ENCODE measurements around the gene SVOP. TPM values are rescaled to one million over a fixed set of nuclear protein-coding genes. Genes with fewer than 3 reads are reported as not detected.
A peak's percentile ranks its signal among the peaks of the same experiment; 100 is the strongest.

SVOP gene
- total RNA-seq, 1 experiment from 2014 or later, result not detected

DNA sequence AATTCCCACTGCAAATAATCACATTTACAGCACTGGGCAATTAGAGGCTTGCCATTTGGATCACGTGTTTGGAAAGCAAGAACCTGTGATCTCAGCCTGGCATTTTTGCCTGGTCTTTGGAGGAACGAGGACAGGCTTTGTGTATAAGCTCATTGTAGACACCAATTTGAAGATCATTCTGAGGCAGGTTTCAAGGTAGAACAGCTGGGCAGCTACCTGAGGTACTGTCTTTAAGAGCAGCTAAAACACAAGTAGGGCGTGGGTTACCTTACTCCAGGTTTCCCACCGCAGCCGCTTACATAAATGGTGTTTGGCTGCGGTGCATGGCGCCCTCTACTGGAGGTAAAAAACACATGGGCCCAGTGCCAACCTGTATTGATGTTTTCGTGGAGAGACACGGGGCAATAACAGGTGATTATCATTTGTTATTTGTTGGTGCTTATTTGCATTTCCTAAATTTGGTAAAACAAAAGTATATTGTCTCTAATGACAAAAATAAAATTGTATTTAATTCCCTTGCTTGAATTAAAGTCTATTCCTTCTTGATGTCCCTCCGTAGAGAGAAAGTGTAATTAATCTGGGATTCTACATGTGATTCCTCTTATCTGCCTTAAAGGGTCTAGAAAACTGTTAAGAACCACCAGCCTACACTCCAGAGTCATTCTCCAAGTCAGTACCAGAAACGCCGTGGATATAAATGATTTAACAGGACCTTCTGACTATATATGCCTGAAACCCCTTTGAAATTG is 69.7 kb downstream of the SVOP start:
- DNase-seq (ENCODE audit: low read depth), result peak; percentile 58
- in situ Hi-C loops (cut with HindIII; ENCODE audit: low pct_unique_long_range_greater_than_20kb, low sequenced_read_pairs), result no loop called here

DNA sequence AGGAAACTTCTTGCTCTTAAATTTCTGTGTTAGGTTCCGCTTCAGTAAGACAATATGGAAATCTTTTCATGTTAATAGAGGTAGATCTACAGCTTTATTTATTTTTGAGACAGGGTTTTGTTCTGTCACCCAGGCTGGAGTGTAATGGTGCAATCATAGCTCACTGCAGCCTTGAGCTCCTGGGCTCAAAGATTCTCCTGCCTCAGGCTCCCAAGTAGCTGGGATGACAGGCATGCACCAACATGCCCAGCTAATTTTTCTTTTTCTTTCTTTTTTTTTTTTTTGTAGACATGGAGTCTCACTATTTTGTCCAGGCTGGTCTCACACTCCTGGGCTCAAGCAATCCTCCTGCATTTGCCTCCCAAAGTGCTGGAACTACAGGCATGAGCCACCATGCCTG is 70.9 kb downstream of the SVOP start:
- in situ Hi-C loops (cut with HindIII; ENCODE audit: low pct_unique_long_range_greater_than_20kb, low sequenced_read_pairs), result no loop called here
- no peak for DNase-seq (ENCODE audit: low read depth)

DNA sequence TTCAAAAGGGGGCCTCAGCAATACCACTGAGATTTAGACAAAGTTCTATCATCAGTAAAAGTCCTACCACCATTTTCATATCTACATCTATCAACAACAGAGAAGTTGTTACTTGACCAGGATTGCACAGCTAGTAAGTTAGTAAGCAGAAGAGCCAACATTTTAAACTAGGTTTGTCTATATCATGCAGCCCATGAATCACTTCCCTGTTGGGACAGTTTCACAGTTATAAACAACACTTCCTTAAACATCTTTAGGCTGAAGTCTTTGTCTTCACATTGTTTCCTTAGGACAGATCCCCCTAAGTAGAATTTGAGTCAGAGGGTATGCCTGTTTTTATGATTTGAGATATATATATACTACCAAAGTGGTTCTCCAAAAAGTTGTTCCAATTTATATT is 72.5 kb downstream of the SVOP start:
- in situ Hi-C loops (cut with HindIII; ENCODE audit: low pct_unique_long_range_greater_than_20kb, low sequenced_read_pairs), result no loop called here

DNA sequence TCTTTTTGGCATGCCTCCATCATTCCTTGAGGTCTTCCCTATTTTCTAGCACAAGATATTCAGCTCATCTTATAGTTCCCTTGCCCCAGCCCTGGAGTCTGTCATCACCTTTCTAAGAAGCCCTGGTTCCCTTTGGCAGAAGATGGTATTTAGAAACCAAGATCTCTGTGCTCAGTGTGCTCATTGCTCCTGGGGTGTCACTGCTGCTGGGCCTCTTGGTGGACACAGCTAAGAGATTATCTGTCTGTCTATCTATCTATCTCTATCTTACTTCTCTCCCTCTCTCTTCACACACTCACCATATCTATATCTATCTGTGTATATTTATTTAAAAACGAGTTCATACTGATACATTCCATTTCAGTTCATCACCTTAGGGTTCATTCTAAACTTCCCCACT is 73.8 kb downstream of the SVOP start:
- DNase-seq (ENCODE audit: low read depth), result no peak
- in situ Hi-C loops (cut with HindIII; ENCODE audit: low pct_unique_long_range_greater_than_20kb, low sequenced_read_pairs), result no loop called here

More for the DNA sequence above, 72.5 kb downstream of the SVOP start:
- DNase-seq (ENCODE audit: low read depth), result no peak

DNA sequence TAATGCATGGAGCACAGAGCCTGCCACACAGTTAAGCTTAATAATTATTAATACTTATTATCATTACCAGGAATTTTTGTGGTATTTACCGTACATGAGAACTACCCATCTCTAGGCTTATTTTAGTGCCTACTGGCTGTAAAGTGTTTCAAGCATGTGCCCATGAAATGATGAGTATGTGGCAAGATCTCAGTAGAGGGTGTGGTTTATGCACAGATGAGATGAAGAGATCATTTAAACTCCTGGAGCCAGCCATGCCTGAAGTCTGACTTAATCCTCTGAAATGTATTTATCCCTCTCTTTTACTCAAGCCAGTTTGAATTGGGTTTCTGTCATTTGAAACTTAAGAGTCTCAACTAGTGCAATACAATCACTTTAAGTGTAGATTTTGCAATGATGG is 80.7 kb downstream of the SVOP start:
- no peak for DNase-seq (ENCODE audit: low read depth)
- in situ Hi-C loops (cut with HindIII; ENCODE audit: low pct_unique_long_range_greater_than_20kb, low sequenced_read_pairs), result no loop called here

DNA sequence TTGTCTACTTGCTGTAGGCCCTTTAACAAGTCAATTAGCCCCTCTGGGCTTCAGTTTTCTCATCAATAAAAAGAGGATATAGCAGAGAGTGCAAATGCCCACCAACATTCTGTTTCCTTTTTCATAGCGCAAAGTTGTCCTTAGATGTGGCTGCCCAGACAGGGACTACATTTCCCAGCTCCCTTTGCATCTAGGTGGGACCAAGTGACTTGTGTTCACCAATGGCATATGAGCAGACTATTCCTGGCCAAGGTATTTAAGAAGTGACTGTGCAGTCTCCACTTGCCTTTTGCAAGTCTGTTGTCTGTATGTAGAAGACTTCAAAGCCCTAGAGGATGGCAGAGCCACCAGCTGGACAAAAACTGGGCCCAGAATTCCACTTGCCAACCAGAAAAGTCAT is 81.3 kb downstream of the SVOP start:
- in situ Hi-C loops (cut with HindIII; ENCODE audit: low pct_unique_long_range_greater_than_20kb, low sequenced_read_pairs), result no loop called here
- peak; percentile 4 for DNase-seq (ENCODE audit: low read depth)

DNA sequence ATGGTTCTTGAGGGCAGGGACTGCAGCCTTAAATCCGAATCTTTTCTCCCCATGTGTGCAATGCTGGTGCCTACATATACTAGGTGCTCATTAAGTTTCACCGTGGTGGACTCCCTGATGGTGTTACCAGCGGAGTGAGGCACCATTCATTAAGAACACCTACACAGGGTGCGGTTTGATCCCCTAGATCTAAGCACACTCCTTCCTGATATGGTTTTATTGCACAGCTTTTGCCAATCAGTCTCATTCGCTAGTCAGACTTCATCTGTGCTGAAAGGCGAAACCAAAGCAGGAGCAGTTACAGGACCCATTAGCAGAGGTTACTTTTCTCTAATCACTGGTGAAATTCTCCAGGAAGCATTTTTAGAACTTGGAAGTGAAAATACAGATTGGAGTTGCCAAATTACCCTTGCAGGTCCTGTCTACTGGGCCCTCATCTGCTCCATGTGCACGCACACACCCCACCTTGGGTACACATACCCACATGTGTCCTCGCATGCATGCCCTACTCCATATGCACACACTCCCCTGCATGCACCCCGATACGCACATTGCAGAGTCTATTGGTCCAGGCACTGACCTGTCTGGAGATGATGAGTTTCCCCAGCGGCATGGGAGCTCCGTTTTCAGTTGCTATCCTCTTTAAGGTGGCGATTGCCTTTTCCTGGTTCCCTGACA is 82.5 kb downstream of the SVOP start:
- in situ Hi-C loops (cut with HindIII; ENCODE audit: low pct_unique_long_range_greater_than_20kb, low sequenced_read_pairs), result no loop called here
- no peak for DNase-seq (ENCODE audit: low read depth)

DNA sequence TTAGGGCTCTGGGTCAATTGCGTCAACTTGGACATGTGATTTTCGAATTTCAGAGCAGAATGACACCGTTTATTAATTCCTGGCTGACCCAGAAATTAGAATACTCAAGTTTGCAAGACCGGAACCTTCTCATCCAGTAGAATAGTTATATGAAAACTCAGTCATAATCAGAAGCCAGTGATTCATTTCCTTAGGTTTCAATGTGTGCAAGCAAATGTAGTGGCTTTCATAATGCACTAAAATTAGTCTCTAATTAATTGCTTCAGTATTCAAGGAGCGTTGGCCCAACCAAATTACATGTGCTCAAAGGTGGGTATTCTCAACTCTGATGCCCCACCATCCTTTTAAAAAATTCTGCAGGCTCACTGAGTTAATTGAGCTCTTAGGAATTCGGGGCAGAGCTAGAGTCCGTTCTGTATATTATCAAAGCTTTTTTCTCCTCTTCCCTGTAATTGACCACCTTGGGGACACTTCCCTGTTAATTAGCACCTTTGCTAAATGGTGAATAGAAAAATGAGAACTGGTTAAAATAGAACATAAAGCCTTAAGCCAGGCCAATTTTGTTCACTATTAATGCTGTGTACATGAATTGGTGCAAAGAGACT is 85.6 kb downstream of the SVOP start:
- in situ Hi-C loops (cut with HindIII; ENCODE audit: low pct_unique_long_range_greater_than_20kb, low sequenced_read_pairs), result no loop called here
- no peak for DNase-seq (ENCODE audit: low read depth)

DNA sequence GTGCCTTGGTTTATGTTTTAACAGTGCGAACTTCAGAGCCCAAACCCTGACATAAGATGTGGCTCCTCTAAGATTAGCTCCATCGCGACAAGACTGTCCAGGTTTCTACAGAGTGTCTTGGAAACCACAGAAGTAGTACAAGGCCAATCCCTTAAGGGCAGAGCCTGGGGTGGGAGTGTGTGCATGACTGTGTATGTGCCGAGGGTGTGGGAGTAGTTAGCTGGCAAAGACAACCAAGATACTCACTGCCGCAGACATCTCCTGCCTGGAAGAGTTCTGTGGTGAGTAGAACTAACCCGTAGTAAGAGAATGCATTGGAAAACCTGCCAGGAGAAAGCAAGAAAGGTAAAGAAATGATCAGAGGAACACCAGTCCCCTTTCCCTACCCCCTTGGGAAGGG is 86.9 kb downstream of the SVOP start:
- DNase-seq (ENCODE audit: low read depth), result no peak
- in situ Hi-C loops (cut with HindIII; ENCODE audit: low pct_unique_long_range_greater_than_20kb, low sequenced_read_pairs), result no loop called here

DNA sequence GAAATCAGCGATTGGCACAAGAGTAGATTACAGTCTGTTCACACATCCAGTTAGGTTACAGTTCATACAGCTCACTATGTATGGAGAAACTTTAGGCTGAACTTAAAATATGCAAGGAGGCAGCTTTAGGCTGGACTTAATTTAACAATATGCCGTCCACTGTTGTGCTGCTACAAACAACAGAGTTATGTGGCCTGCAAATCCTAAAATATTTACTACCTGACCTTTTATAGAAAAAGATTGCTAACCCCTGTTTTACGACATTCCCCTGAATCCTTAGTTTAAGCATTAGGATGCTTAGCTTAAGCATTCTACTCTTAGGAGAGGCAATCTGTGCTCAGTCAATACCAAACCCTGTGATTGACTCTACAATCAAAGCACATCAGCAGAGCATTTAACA is 90.1 kb downstream of the SVOP start:
- in situ Hi-C loops (cut with HindIII; ENCODE audit: low pct_unique_long_range_greater_than_20kb, low sequenced_read_pairs), result no loop called here

DNA sequence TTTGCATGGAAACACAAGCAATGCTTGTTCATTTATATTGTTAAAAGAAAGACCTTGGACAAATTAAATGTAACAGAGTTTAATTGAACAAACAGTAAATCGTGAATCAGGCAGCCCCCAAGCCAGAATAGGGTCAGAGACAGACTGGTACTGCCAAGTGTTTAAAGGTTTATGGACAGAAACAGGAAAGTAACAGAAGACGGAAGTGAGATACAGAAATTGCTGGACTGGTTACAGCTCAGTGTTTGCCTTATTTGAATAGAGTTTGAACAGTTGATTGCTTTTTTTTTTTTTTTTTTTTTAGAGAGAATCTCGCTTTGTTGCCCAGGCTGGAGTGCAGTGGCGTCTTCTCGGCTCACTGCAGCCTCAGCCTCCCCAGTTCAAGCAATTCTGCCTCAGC is 90.7 kb downstream of the SVOP start:
- in situ Hi-C loops (cut with HindIII; ENCODE audit: low pct_unique_long_range_greater_than_20kb, low sequenced_read_pairs), result no loop called here
- no peak for DNase-seq (ENCODE audit: low read depth)

More for the DNA sequence above, 90.1 kb downstream of the SVOP start:
- no peak for DNase-seq (ENCODE audit: low read depth)

DNA sequence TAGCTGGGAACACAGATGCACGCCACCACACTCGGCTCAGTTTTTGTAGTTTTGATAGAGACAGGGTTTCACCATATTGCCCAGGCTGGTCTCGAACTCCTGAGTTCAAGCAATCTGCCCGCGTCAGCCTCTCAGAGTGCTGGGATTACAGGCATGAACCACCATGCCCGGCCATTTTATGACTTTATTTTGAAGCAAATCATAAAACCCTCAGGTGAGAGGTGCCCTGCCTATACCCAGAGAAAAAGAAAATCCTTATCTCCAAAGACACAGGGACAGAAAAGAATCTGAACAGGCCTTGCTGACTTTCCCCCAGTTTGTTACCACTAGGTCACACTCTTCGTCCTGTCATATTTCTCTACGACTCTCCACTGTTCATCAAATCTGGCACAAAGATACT is 92.2 kb downstream of the SVOP start:
- in situ Hi-C loops (cut with HindIII; ENCODE audit: low pct_unique_long_range_greater_than_20kb, low sequenced_read_pairs), result no loop called here
- DNase-seq (ENCODE audit: low read depth), result no peak

DNA sequence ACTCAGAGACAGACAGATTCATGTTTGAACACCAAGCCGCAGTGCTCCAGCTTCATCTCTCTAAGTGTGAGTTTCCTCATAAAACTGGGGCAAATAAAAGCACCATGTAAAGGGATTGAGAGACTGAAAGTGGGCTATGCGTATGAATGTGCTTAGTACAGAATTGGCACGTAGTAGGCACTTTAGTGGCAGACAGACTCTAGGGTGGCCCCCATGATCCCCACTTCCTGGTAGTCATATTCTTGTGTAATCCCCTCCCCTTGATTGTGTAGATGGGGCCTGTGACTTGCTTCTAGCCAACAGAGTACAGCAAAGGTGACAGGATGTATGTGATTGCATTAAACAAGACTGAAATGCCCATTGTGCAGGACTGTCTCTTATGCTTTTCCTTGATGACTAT is 98.0 kb downstream of the SVOP start:
- in situ Hi-C loops (cut with HindIII; ENCODE audit: low pct_unique_long_range_greater_than_20kb, low sequenced_read_pairs), result no loop called here
- DNase-seq (ENCODE audit: low read depth), result no peak

DNA sequence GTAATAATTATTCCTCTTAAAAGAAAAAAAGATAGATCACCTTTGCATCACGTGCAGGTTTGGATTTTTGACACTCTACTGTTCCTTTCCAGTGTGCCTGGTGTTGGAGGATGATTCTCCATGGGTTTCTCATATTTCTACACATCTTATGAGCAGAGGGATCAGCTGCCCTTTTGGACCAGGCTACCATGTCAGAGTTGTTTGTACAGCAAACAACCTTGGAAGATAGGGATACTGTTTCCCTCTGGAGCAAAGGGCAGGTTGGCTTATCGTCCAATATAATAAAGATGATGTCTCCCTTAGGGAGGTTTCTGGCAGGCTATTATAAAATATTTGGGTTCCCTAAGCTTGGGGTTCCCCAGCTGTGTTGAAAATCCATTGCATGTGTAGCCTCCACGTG is 98.9 kb downstream of the SVOP start:
- DNase-seq (ENCODE audit: low read depth), result no peak
- in situ Hi-C loops (cut with HindIII; ENCODE audit: low pct_unique_long_range_greater_than_20kb, low sequenced_read_pairs), result no loop called here

DNA sequence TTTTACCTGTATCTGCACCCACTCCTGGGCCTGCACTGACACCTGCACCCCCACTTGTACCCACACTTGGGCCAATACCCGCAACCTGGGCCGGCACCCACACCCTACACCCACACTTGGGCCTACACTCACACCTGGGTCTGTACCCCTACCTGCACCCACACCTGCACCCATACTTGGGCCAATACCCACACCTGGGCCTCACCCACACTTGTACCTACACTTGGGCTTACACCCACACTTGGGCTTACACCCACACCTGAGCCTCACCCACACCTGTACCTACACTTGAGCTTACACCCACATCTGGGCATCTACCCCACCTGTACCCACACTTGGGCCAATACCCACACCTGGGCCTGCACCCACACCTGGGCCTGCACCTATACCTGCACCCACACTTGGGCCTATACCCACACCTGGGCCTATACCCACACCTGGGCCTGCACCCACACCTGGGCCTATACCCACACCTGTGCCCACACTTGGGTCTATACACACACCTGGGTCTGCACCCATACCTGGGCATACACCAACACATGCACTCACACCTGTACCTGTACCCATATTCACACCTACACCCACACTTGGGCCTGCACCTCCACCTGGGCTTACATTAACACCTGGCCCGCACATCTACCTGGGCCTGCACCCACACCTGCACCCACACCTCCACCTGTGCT is 101.8 kb downstream of the SVOP start:
- DNase-seq (ENCODE audit: low read depth), result no peak
- in situ Hi-C loops (cut with HindIII; ENCODE audit: low pct_unique_long_range_greater_than_20kb, low sequenced_read_pairs), result no loop called here

DNA sequence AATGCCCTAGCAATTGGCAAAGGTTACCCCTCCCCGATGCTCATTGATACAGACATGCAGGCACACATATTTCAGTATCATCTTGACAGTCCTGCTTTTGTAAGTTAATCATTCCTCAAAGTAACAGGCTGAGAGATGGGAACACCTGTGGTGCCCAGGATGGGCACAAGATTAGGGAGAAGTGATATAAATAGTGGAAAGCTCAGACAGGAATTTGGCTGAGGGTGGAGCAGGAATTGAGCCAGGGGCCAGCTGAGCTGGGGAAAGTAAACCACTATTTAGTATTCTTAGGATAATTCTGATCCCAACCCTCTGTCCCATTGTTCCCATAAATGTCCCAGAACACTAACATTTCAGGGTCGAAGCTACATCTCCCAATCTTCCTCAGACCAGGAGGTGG is 102.7 kb downstream of the SVOP start:
- DNase-seq (ENCODE audit: low read depth), result no peak
- in situ Hi-C loops (cut with HindIII; ENCODE audit: low pct_unique_long_range_greater_than_20kb, low sequenced_read_pairs), result no loop called here

DNA sequence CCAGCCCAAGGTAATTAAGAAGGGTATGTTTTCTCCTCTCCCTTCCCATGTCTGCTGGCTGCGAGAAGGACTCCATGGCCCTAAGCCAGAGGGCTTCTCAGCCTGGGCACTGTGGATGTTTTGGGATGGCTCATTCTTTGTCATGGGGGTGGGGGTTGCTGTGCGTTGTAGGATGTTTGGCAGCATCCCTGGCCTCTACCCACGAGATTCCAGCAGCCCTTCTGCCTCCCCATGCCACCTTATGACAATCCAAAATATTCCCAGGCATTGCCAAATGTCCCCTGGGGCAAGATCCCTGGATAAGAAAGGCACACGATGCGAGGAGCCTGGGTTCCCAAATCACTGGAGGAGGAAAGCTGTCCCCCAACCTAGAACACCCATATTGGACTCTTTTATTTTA is 104.5 kb downstream of the SVOP start:
- in situ Hi-C loops (cut with HindIII; ENCODE audit: low pct_unique_long_range_greater_than_20kb, low sequenced_read_pairs), result no loop called here
- DNase-seq (ENCODE audit: low read depth), result no peak

DNA sequence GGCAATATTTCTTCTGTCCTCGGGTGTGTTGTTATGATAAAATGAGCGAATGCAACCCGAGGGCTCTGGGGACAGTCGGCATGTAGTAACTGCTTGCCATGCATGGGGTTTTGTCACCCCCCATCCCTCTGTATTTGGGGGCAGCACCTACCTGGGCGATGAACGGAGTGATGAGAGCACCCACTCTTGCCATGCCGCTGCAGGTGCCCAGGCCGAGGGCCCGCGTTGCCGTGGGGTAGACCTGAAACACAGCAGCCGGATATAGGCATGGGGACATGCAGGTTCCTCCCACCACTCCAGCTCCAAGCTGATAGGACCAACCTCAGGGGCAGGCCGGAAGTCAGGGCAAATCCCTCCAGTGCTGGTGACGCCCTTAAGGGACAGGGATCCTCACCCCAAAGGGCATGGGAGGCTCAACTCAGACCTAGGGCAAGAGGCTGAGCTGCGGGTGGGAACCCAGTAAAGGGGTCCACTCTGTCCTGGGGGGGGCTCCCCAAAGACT is 105.2 kb downstream of the SVOP start:
- in situ Hi-C loops (cut with HindIII; ENCODE audit: low pct_unique_long_range_greater_than_20kb, low sequenced_read_pairs), result no loop called here
- no peak for DNase-seq (ENCODE audit: low read depth)

DNA sequence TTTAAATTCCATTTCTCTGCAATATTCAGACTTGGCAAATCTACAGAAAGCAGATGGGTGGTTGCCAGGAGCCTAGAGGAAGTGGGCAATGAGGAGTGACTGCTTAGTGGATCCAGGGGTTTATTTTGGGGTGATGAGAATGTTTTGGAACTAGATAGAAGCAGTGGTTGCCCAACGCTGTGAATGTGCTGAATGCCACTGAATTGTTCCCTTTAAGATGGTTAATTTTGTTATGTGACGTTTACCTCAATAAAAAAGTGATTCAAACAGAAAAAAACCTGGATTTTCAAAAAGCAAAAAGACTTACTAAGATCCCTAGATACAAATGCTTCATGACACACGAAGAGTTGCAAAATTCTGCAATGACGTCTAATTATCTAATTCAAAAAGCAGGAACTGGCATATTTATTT is 106.7 kb downstream of the SVOP start:
- in situ Hi-C loops (cut with HindIII; ENCODE audit: low pct_unique_long_range_greater_than_20kb, low sequenced_read_pairs), result no loop called here
- DNase-seq (ENCODE audit: low read depth), result no peak

Measured in Caki2 (cell line).